Activated CD4-positive, alpha-beta T cell treated with anti-CD3 and anti-CD28 coated beads for 36 hours (primary cell): ENCODE data around the gene CPNE2. TPM values are rescaled to one million over a fixed set of nuclear protein-coding genes. Genes with fewer than 3 reads are reported as not detected.
"Not testable (repeated sequence)": the region's sequence is repeated elsewhere in the genome, so short reads cannot be mapped to it uniquely, and the experiment has no call there.

ENCODE experiments used
- ATAC-seq: fragments of 200-7000 bp; cut with Tn5 transposase; one replicate; pipeline ENCODE4 v1.10.0; 2021; ENCODE audit warnings: mild to moderate bottlenecking, moderate library complexity
- CTCF ChIA-PET: fragments of 350-600 bp; sonication (Branson Sonifier 250); formaldehyde crosslinking; loops from one replicate; lab custom pipeline; 2021; ENCODE audit warnings: antibody characterized with exemption; lab: Charles Lee
- POLR2A ChIA-PET: fragments of 350-600 bp; sonication (Branson Sonifier 250); formaldehyde crosslinking; loops from one replicate; lab custom pipeline; 2021; ENCODE audit warnings: antibody characterized with exemption, inconsistent platforms; lab: Charles Lee
- DNase-seq: peaks from one replicate; pipeline ENCODE4 v3.0.0-alpha.2; 2020
- H3K27ac Mint-ChIP-seq: one replicate; pipeline ENCODE4 v1.8.0; 2021; ENCODE audit warnings: mixed read lengths
- H3K27me3 Mint-ChIP-seq: one replicate; pipeline ENCODE4 v1.8.0; 2021; ENCODE audit warnings: mixed read lengths
- H3K36me3 Mint-ChIP-seq: one replicate; pipeline ENCODE4 v1.8.0; 2021; ENCODE audit warnings: low read depth, mixed read lengths
- H3K4me1 Mint-ChIP-seq: one replicate; pipeline ENCODE4 v1.8.0; 2021; ENCODE audit warnings: mixed read lengths
- H3K4me3 Mint-ChIP-seq: one replicate; pipeline ENCODE4 v1.8.0; 2021; ENCODE audit warnings: mild to moderate bottlenecking, moderate library complexity, mixed read lengths
- H3K9me3 Mint-ChIP-seq: one replicate; pipeline ENCODE4 v1.8.0; 2021; ENCODE audit warnings: low read depth, mixed read lengths
- intact Hi-C, 2 experiments: fragments of 100-400 bp; cut with DNase I in 1 of 2; cut with micrococcal nuclease in 1 of 2; formaldehyde crosslinking; loops; one replicate each; pipeline versions ENCODE4 v1.14.2 to v1.15.1; 2022 to 2024; cut with DNase I, micrococcal nuclease
- total RNA-seq, 2 experiments: library from RNA; stranded (reverse); gene quantifications; one replicate each; pipeline ENCODE4 v1.2.3, GENCODE V29; 2021

Gene CPNE2
- total RNA-seq, 2 experiments from 2014 or later: 4.9 to 7.3 TPM

GRCh38 chr16:57098188-57098841 is 5.9 kb downstream of the CPNE2 start:
- Mint-ChIP-seq H3K36me3 (no peaks in the 10 kb centered on the region), H3K4me1 (peaks cover 8% of the 10 kb centered on the region), H3K27me3 (peaks cover 4% of the 10 kb centered on the region), H3K27ac (no peak overlapping the region), H3K4me3 (no peak overlapping the region), H3K9me3 (no peaks in the 10 kb centered on the region)
- ATAC-seq (no peak), DNase-seq (no peak)
- ChIA-PET POLR2A (interaction anchor here (0.9 kb wide), 1 partner anchor 167 kb away, joined by 3 read pairs; the partner anchor contains the start of gene HERPUD1), CTCF (interaction anchor here (1.1 kb wide), 1 partner anchor 23 kb away, joined by 3 read pairs; no protein-coding TSS in a partner anchor)
- intact Hi-C loops: no loop called here

DNA sequence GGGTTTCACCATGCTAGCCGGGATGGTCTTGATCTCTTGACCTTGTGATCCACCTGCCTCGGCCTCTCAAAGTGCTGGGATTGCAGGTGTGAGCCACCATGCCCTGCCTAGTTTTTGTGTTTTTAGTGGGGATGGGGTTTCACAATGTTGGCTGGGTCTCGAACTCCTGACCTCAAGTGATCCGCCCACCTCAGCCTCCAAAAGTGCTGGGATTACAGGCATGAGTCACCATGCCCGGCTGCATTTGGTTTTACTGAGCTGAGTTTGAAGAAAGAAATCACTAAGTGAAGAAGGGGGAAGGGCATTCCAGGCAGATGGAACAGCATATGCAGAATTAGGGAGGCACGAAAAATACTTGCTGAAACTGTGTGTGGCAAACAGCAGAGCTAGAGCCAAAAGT is 7.6 kb downstream of the CPNE2 start:
- CTCF ChIA-PET: interaction anchor here (1.6 kb wide), 1 partner anchor 15 kb away, joined by 3 read pairs; no protein-coding TSS in a partner anchor
- ATAC-seq, H3K27ac Mint-ChIP-seq, H3K36me3 Mint-ChIP-seq, intact Hi-C loops, H3K27me3 Mint-ChIP-seq, H3K9me3 Mint-ChIP-seq, H3K4me3 Mint-ChIP-seq: not testable (repeated sequence)
- POLR2A ChIA-PET: interaction anchor here (1.0 kb wide), 1 partner anchor 50 kb away, joined by 3 read pairs; no protein-coding TSS in a partner anchor
- DNase-seq: peak; percentile 22
- H3K4me1 Mint-ChIP-seq: peaks cover 12% of the 10 kb centered on the region

DNA sequence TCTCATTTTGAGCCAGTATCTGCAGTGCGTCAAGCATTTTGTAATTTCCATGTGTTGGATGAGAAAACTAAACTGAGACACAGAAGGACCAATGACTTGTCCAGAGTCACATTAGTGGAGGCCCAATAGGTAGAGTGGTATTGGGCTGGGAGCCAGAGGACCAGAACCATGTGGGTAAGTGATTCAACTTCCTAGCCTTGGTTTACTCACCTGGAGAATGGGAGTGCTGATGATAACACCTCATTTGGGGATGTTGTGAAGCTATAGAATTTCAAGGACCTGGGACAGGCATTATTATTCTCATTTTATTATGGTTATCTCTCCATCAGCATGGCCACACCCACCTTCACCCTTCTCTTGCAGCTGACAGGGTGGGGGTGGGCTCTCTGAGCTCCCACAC is 8.1 kb downstream of the CPNE2 start:
- CTCF ChIA-PET: interaction anchor here (0.6 to 1.6 kb wide), 3 partner anchors 15 to 778 kb away, joined by 3 read pairs; no protein-coding TSS in a partner anchor
- ATAC-seq (no peak), DNase-seq (no peak)
- intact Hi-C loops: no loop called here
- POLR2A ChIA-PET: interaction anchor here (1.0 kb wide), 1 partner anchor 49 kb away, joined by 3 read pairs; no protein-coding TSS in a partner anchor
- H3K36me3 Mint-ChIP-seq: no peaks in the 10 kb centered on the region
- H3K9me3 Mint-ChIP-seq: no peaks in the 10 kb centered on the region
- H3K27ac Mint-ChIP-seq: no peak overlapping the region
- no peak overlapping the region for H3K4me3 Mint-ChIP-seq
- peaks cover 14% of the 10 kb centered on the region for H3K4me1 Mint-ChIP-seq
- H3K27me3 Mint-ChIP-seq: no peaks in the 10 kb centered on the region

- H3K27ac Mint-ChIP-seq: no peak overlapping the region
- no peak for DNase-seq
- ChIA-PET POLR2A (no interaction called here), CTCF (interaction anchor here (0.5 to 1.0 kb wide), 4 partner anchors 11 to 935 kb away, joined by 3 to 4 read pairs (median 3); partner anchors contain the start of gene CPNE2)
- no peaks in the 10 kb centered on the region for H3K9me3 Mint-ChIP-seq
- ATAC-seq: no peak
- intact Hi-C loops: no loop called here
- no peak overlapping the region for H3K4me3 Mint-ChIP-seq
- H3K36me3 Mint-ChIP-seq: no peaks in the 10 kb centered on the region
- H3K27me3 Mint-ChIP-seq: no peaks in the 10 kb centered on the region
- peaks cover 14% of the 10 kb centered on the region for H3K4me1 Mint-ChIP-seq
Observed at GRCh38 chr16:57102888-57103851, 10.8 kb downstream of the CPNE2 start.

DNA sequence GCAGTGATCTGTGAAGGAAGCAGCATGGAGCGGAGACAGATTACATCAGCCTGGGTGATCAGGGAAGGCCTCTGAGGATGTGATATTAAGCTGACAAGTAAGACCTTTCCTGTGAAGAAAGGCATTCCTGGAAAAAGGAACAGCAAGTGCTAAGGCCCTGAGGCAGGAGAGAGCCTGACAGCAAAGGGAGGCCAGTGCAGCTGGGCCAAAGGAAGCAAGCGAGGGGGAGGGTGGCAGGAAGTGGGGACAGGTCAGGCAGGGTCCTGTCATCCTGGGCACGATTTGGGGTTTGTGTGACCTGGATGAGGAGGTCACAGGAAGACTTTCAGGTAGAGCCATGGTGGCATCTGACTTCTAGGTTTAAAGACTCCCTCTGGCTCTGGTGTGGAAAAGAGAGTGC is 12.3 kb downstream of the CPNE2 start:
- ChIA-PET POLR2A (no interaction called here), CTCF (interaction anchor here (1.3 to 1.5 kb wide), 2 partner anchors 11 to 35 kb away, joined by 3 to 4 read pairs; no protein-coding TSS in a partner anchor)
- DNase-seq (no peak), ATAC-seq (peak; percentile 26)
- no peaks in the 10 kb centered on the region for H3K9me3 Mint-ChIP-seq
- H3K4me3 Mint-ChIP-seq: no peak overlapping the region
- no peak overlapping the region for H3K27ac Mint-ChIP-seq
- intact Hi-C loops: no loop called here
- peaks cover 14% of the 10 kb centered on the region for H3K4me1 Mint-ChIP-seq
- no peaks in the 10 kb centered on the region for H3K36me3 Mint-ChIP-seq
- no peaks in the 10 kb centered on the region for H3K27me3 Mint-ChIP-seq

- Mint-ChIP-seq H3K27ac (no peak overlapping the region), H3K27me3 (no peaks in the 10 kb centered on the region), H3K4me1 (peaks cover 11% of the 10 kb centered on the region), H3K9me3 (no peaks in the 10 kb centered on the region), H3K4me3 (no peak overlapping the region), H3K36me3 (no peaks in the 10 kb centered on the region)
- no peak for DNase-seq
- POLR2A ChIA-PET: no interaction called here
- CTCF ChIA-PET: interaction anchor here (0.5 to 1.5 kb wide), 4 partner anchors 12 to 288 kb away, joined by 3 to 4 read pairs (median 3); no protein-coding TSS in a partner anchor
- no peak for ATAC-seq
- intact Hi-C loops: no loop called here
Observed at GRCh38 chr16:57105184-57105583, 12.8 kb downstream of the CPNE2 start.

DNA sequence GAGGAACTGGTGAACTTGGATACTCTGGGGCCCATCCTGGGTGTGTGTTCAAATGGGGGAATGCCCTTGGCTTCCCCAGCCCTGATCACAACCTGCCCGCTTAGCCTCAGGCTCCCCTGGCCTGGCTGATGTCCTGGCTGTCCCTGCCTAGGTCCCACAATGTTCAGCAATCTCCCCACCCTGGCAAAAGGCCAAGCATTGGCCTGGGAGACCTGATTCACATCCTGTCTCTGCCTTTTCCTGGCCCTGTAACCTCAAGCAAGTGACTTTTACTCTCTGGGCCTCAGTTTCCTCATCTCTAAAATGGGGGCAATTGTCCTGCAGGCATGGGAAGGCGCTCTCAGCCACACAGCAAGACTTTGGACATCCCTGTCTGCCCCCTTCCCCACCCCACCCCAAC is 14.4 kb downstream of the CPNE2 start:
- Mint-ChIP-seq H3K27me3 (no peaks in the 10 kb centered on the region), H3K9me3 (no peaks in the 10 kb centered on the region), H3K4me3 (no peak overlapping the region), H3K4me1 (peaks cover 8% of the 10 kb centered on the region), H3K27ac (no peak overlapping the region), H3K36me3 (no peaks in the 10 kb centered on the region)
- DNase-seq (peak; percentile 35), ATAC-seq (no peak)
- POLR2A ChIA-PET: interaction anchor here (0.6 kb wide), 1 partner anchor 1283 kb away, joined by 3 read pairs; no protein-coding TSS in a partner anchor
- intact Hi-C loops: no loop called here
- CTCF ChIA-PET: interaction anchor here (1.0 to 1.1 kb wide), 2 partner anchors 52 to 162 kb away, joined by 3 read pairs; no protein-coding TSS in a partner anchor

- CTCF ChIA-PET: interaction anchor here (0.9 to 1.1 kb wide), 3 partner anchors 51 to 197 kb away, joined by 3 read pairs; no protein-coding TSS in a partner anchor
Observed at GRCh38 chr16:57107321-57107922, 15.0 kb downstream of the CPNE2 start.

GRCh38 chr16:57108432-57108831 is 16.0 kb downstream of the CPNE2 start:
- no peak for DNase-seq
- ChIA-PET CTCF (no interaction called here), POLR2A (no interaction called here)

More at GRCh38 chr16:57107321-57107922, 15.0 kb downstream of the CPNE2 start:
- ATAC-seq (no peak), DNase-seq (no peak)
- POLR2A ChIA-PET: no interaction called here
- no peak overlapping the region for H3K4me3 Mint-ChIP-seq
- H3K27ac Mint-ChIP-seq: no peak overlapping the region
- intact Hi-C loops: no loop called here
- no peaks in the 10 kb centered on the region for H3K36me3 Mint-ChIP-seq
- H3K4me1 Mint-ChIP-seq: peaks cover 8% of the 10 kb centered on the region
- no peaks in the 10 kb centered on the region for H3K27me3 Mint-ChIP-seq
- H3K9me3 Mint-ChIP-seq: no peaks in the 10 kb centered on the region

GRCh38 chr16:57109259-57110105 is 17.1 kb downstream of the CPNE2 start:
- H3K27ac Mint-ChIP-seq, H3K9me3 Mint-ChIP-seq, ATAC-seq, H3K36me3 Mint-ChIP-seq, H3K27me3 Mint-ChIP-seq, POLR2A ChIA-PET, H3K4me3 Mint-ChIP-seq, DNase-seq: not testable (repeated sequence)
- CTCF ChIA-PET: interaction anchor here (1.2 kb wide), 1 partner anchor 16 kb away, joined by 3 read pairs; no protein-coding TSS in a partner anchor
- H3K4me1 Mint-ChIP-seq: peaks cover 11% of the 10 kb centered on the region
- intact Hi-C loops: loop anchor here in 1 of 2 experiments (2.0 kb wide), 1 partner anchor 15 kb away; no protein-coding TSS in a partner anchor

More at GRCh38 chr16:57108432-57108831, 16.0 kb downstream of the CPNE2 start:
- no peak for ATAC-seq
- intact Hi-C loops: loop anchor here in 1 of 2 experiments (2.0 kb wide), 1 partner anchor 14 kb away; no protein-coding TSS in a partner anchor
- Mint-ChIP-seq H3K9me3 (no peaks in the 10 kb centered on the region), H3K4me3 (no peak overlapping the region), H3K36me3 (no peaks in the 10 kb centered on the region), H3K4me1 (peaks cover 12% of the 10 kb centered on the region), H3K27ac (no peak overlapping the region), H3K27me3 (no peaks in the 10 kb centered on the region)
